ENCODE measurements around the gene PALB2. TPM values are rescaled to one million over a fixed set of nuclear protein-coding genes. Genes with fewer than 3 reads are reported as not detected.
A peak's percentile ranks its signal among the peaks of the same experiment; 100 is the strongest.

The PALB2 gene
- total RNA-seq (2014; rRNA removed; shearing (Covaris generic)), result 30.8 and 34.0 TPM in 2 replicates
- polyA plus RNA-seq (2016; fragmentation: Nextera tagmentation; extraction: Ambion mirVana), result 24.2 and 32.0 TPM in 2 replicates
- long read RNA-seq, full-length matches to known transcripts, result 1 of 13 reads
- long read RNA-seq, partial matches to known transcripts, result 11 of 13 reads
- long read RNA-seq, other reads (novel, unspliced or antisense), result 1 of 13 reads

GRCh38 chr16:23640931-23641765, at the start of gene PALB2, which contains the start of gene DCTN5:
Gene PALB2 (minus strand): TSS chr16:23641310. CDS start chr16:23641157, 153 bp downstream.
Gene DCTN5 (plus strand): TSS chr16:23641466. CDS start chr16:23641543, 77 bp downstream.
- H3K27me3 ChIP-seq (ENCODE audit: insufficient read depth), result no peaks in the 10 kb centered on the region
- ATAC-seq, result peak; percentile 97
- Mint-ChIP-seq H3K4me1 (peaks cover 7% of the 10 kb centered on the region; the same call in 2 of the 3 replicates), H3K9me3 (no peaks in the 10 kb centered on the region; the same call in 2 of the 3 replicates), H3K4me3 (peak within 1 kb of the TSS; percentile 100), H3K36me3 (ENCODE audit: low read depth) (peaks cover 46% of the 10 kb centered on the region), H3K27me3 (ENCODE audit: insufficient read depth, low read depth, poor library complexity) (peaks cover 11% of the 10 kb centered on the region), H3K27ac (peak within 1 kb of the TSS; percentile 97)
- no peaks in the 10 kb centered on the region for H3K9me2 ChIP-seq (ENCODE audit: insufficient read depth)
- TF ChIP-seq EZH2phosphoT487 (IDR thresholded peaks at IDR 0.05; ENCODE audit: unreplicated experiment) (no peak), CREB1 (CRISPR knock-in tag; IDR thresholded peaks at IDR 0.05; ENCODE audit: low read depth) (peak; percentile 69), ETS1 (IDR thresholded peaks at IDR 0.05) (peak; percentile 88), ZNF331 (CRISPR knock-in tag; IDR thresholded peaks at IDR 0.05; ENCODE audit: low read depth) (no peak), POLR2AphosphoS5 (IDR thresholded peaks at IDR 0.05; ENCODE audit: low read depth) (peak; percentile 84), NANOG (IDR thresholded peaks at IDR 0.05; ENCODE audit: borderline replicate concordance) (no peak)
- H3K4me3 ChIP-seq, result peak within 1 kb of the TSS; percentile 98
- peaks cover 10% of the 10 kb centered on the region; the same call in 1 of the 2 replicates for H3F3A ChIP-seq (replicated peaks; ENCODE audit: low read depth)
- peak within 1 kb of the TSS; percentile 91 for H3K27ac ChIP-seq (ENCODE audit: low read depth)
- peaks cover 66% of the 10 kb centered on the region for H3K79me2 ChIP-seq (replicated peaks; ENCODE audit: insufficient read depth)
- H3K4me1 ChIP-seq (ENCODE audit: insufficient read depth), result peaks cover 10% of the 10 kb centered on the region; the same call in 1 of the 2 replicates
- peak within 1 kb of the TSS; percentile 90 for H3K4me2 ChIP-seq
- DNase-seq (ENCODE audit: low spot score), result peak; percentile 98
- H4K20me1 ChIP-seq (replicated peaks; ENCODE audit: insufficient read depth), result peaks cover 20% of the 10 kb centered on the region; the same call in 1 of the 2 replicates
- H3K36me3 ChIP-seq (ENCODE audit: insufficient read depth), result peaks cover 20% of the 10 kb centered on the region; the same call in 1 of the 2 replicates
- H2AFZ ChIP-seq, result peak within 1 kb of the TSS; percentile 96

- no peaks in the 10 kb centered on the region for H3K9me2 ChIP-seq (ENCODE audit: insufficient read depth)
- no peak for DNase-seq (ENCODE audit: low spot score)
- no peaks in the 10 kb centered on the region for H3K9me3 Mint-ChIP-seq
- peaks cover 4% of the 10 kb centered on the region; the same call in 2 of the 3 replicates for H3K4me1 Mint-ChIP-seq
- peaks cover 68% of the 10 kb centered on the region for H3K36me3 Mint-ChIP-seq (ENCODE audit: low read depth)
- H3K27me3 Mint-ChIP-seq (ENCODE audit: insufficient read depth, low read depth, poor library complexity), result peaks cover 5% of the 10 kb centered on the region
- no peak overlapping the region for H3K4me3 Mint-ChIP-seq
- H3K36me3 ChIP-seq (ENCODE audit: insufficient read depth), result peaks cover 50% of the 10 kb centered on the region
- H3F3A ChIP-seq (replicated peaks; ENCODE audit: low read depth), result peaks cover 5% of the 10 kb centered on the region; the same call in 1 of the 2 replicates
- no peak overlapping the region for H2AFZ ChIP-seq
- no peak overlapping the region for H3K4me3 ChIP-seq
- no peak overlapping the region for H3K27ac ChIP-seq (ENCODE audit: low read depth)
- no peak overlapping the region for H3K4me2 ChIP-seq
- peaks cover 6% of the 10 kb centered on the region; the same call in 1 of the 2 replicates for H3K4me1 ChIP-seq (ENCODE audit: insufficient read depth)
- H3K79me2 ChIP-seq (replicated peaks; ENCODE audit: insufficient read depth), result peaks cover 10% of the 10 kb centered on the region; the same call in 1 of the 2 replicates
- no peak overlapping the region for H3K27ac Mint-ChIP-seq
- H3K27me3 ChIP-seq (ENCODE audit: insufficient read depth), result no peaks in the 10 kb centered on the region
- peaks cover 12% of the 10 kb centered on the region for H4K20me1 ChIP-seq (replicated peaks; ENCODE audit: insufficient read depth)
- ATAC-seq, result no peak
- TF ChIP-seq ZNF462 (CRISPR knock-in tag; IDR thresholded peaks at IDR 0.05), result no peak
- no peak for TF ChIP-seq ZNF114 (CRISPR knock-in tag; IDR thresholded peaks at IDR 0.05)
- no peak for TF ChIP-seq EZH2 (IDR thresholded peaks at IDR 0.05; ENCODE audit: low read depth, unreplicated experiment)
- no peak for TF ChIP-seq EZH2phosphoT487 (IDR thresholded peaks at IDR 0.05; ENCODE audit: unreplicated experiment)
- TF ChIP-seq NANOG (IDR thresholded peaks at IDR 0.05; ENCODE audit: borderline replicate concordance), result no peak
- TF ChIP-seq POLR2AphosphoS5 (IDR thresholded peaks at IDR 0.05; ENCODE audit: low read depth), result no peak
Measured at GRCh38 chr16:23689442-23690187, 48.5 kb upstream of the PALB2 start.

Measured in GM23338 (cell line).